Measurements from ENCODE around the gene PNMA8B.

DNA sequence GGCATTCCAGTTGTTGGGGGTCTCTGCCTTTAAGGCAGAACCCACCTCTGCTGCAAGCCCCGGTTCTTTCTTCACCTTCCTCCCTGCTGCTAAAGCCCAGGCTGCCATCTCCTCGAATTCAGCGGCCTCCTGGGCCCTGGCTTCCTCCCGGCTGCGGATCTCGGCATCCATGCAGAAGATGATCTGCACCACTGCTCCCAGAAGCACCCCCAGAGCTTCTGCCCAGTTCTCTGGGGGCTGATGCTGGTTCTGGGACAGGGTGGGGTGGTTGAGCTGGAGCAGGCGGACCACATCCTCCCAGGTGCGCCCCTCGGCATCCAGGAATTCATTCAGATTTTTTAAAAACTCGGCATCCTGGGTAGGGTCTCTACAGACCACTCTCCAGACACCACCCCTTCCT is 25.3 kb downstream of the PNMA8B start:
- TF ChIP-seq, protein P1, sequence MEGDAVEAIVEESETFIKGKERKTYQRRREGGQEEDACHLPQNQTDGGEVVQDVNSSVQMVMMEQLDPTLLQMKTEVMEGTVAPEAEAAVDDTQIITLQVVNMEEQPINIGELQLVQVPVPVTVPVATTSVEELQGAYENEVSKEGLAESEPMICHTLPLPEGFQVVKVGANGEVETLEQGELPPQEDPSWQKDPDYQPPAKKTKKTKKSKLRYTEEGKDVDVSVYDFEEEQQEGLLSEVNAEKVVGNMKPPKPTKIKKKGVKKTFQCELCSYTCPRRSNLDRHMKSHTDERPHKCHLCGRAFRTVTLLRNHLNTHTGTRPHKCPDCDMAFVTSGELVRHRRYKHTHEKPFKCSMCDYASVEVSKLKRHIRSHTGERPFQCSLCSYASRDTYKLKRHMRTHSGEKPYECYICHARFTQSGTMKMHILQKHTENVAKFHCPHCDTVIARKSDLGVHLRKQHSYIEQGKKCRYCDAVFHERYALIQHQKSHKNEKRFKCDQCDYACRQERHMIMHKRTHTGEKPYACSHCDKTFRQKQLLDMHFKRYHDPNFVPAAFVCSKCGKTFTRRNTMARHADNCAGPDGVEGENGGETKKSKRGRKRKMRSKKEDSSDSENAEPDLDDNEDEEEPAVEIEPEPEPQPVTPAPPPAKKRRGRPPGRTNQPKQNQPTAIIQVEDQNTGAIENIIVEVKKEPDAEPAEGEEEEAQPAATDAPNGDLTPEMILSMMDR (conservative IDR thresholded peaks at IDR 0.05; ENCODE audit: low read depth, low read length), result no peak
- TF ChIP-seq EZH2 (IDR thresholded peaks at IDR 0.05; ENCODE audit: borderline replicate concordance, low read depth, low read length, poor library complexity, severe bottlenecking), result no peak
